Prostate gland (tissue), 2 donors: ENCODE measurements around the gene DEAF1.

Source experiments
- POLR2A ChIP-seq: fragments of 450-650 bp; IDR thresholded peaks from one replicate; pipeline ENCODE4 v1.6.1; 2016; ENCODE audit warnings: antibody characterized with exemption, mild to moderate bottlenecking
- POLR2AphosphoS5 ChIP-seq: sonication (generic); formaldehyde crosslinking; IDR thresholded peaks from one replicate; pipeline ENCODE4 v1.6.1; 2017; ENCODE audit warnings: antibody characterized with exemption
- TF ChIP-seq, protein P1 (sequence below), 4 experiments: fragments of 200-600 bp in 2 of 4; fragments of 450-650 bp in 2 of 4; sonication (generic) in 2 of 4; IDR thresholded peaks; 1 replicate in 3 of 4; 2 replicates in 1 of 4; pipeline ENCODE4 v1.5.1; 2016 to 2019; ENCODE audit warnings: antibody characterized with exemption in 4 of 4, mild to moderate bottlenecking in 2 of 4, moderate library complexity in 2 of 4

- TF ChIP-seq, protein P1, sequence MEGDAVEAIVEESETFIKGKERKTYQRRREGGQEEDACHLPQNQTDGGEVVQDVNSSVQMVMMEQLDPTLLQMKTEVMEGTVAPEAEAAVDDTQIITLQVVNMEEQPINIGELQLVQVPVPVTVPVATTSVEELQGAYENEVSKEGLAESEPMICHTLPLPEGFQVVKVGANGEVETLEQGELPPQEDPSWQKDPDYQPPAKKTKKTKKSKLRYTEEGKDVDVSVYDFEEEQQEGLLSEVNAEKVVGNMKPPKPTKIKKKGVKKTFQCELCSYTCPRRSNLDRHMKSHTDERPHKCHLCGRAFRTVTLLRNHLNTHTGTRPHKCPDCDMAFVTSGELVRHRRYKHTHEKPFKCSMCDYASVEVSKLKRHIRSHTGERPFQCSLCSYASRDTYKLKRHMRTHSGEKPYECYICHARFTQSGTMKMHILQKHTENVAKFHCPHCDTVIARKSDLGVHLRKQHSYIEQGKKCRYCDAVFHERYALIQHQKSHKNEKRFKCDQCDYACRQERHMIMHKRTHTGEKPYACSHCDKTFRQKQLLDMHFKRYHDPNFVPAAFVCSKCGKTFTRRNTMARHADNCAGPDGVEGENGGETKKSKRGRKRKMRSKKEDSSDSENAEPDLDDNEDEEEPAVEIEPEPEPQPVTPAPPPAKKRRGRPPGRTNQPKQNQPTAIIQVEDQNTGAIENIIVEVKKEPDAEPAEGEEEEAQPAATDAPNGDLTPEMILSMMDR (IDR thresholded peaks at IDR 0.05): no peak
- TF ChIP-seq POLR2AphosphoS5 (no peak), POLR2A (no peak)
These were observed 6.3 kb downstream of the DEAF1 start for GRCh38 chr11:688681-689080.
